Measurements from ENCODE around the gene EFHC2. TPM values are rescaled to one million over a fixed set of nuclear protein-coding genes. Genes with fewer than 3 reads are reported as not detected.

Gene EFHC2
- total and polyA plus RNA-seq, 2 of the 8 experiments (the other 6 are each of a cell fraction or from before 2014, with no cell fraction given), result 1.8 to 3.4 TPM

DNA sequence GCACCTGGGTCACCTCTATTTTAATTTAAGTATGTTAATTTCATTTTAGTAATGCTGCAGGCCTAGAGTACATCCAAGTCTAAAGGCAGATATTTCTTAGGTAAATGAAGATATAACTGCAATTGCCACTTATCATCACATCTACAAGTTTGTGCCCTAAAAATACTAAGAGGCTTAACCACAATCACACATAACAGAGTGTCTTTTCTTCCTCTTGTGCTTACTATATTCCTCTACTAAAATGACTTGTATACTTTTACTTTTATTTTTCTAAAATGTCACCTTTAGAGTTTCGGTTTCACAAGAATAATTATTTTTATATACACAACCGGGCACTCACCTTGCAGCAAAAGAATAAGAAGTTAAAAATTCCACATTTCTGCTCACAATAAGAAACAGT lies 77.9 kb downstream of the EFHC2 start:
- Histone ChIP-seq H3K4me1 (replicated peaks in 1 of 4; ENCODE audit: control insufficient read depth in 3 of 4, insufficient read depth in 4 of 4, low read length in 3 of 4) (peaks cover 0 to 3% (median 0%) of the 10 kb centered on the region in 4 experiments; a peak in 3 of 7 replicates), H3K23ac (ENCODE audit: insufficient read length) (no peak overlapping the region), H3K36me3 (ENCODE audit: control insufficient read depth in 2 of 4, insufficient read depth in 4 of 4, low read length in 3 of 4) (no peaks in the 10 kb centered on the region), H3K9me3 (ENCODE audit: insufficient read depth in 2 of 2, low read depth in 1 of 2, low read length in 1 of 2) (no peaks in the 10 kb centered on the region), H3K4ac (replicated peaks; ENCODE audit: insufficient read length, low read depth, low read length) (no peak overlapping the region), H3K23me2 (ENCODE audit: low read depth, low read length) (no peaks in the 10 kb centered on the region), H3K18ac (ENCODE audit: extremely low read depth, low read length) (no peak overlapping the region), H2BK20ac (ENCODE audit: low read length) (no peak overlapping the region), H3K27ac (ENCODE audit: low read depth, low read length) (no peak overlapping the region), H3K79me1 (ENCODE audit: low read depth, low read length) (no peaks in the 10 kb centered on the region), H3K56ac (replicated peaks; ENCODE audit: insufficient read length, low read depth, low read length) (no peak overlapping the region), H4K20me1 (replicated peaks in 1 of 2; ENCODE audit: control insufficient read depth in 1 of 2, insufficient read depth in 2 of 2, low read length in 2 of 2) (no peaks in the 10 kb centered on the region), H2AFZ (ENCODE audit: low read length) (no peak overlapping the region), H2BK5ac (ENCODE audit: low read depth, low read length) (no peak overlapping the region), H2BK15ac (ENCODE audit: low read length) (no peak overlapping the region), H2BK120ac (replicated peaks; ENCODE audit: low read depth, low read length) (no peak overlapping the region), H4K91ac (replicated peaks; ENCODE audit: insufficient read length, low read length) (no peak overlapping the region), H3K4me3 (ENCODE audit: extremely low read depth in 1 of 4, insufficient read depth in 2 of 4, low read depth in 3 of 4, low read length in 4 of 4) (no peak overlapping the region), H3K9ac (replicated peaks in 1 of 4; ENCODE audit: extremely low read depth in 1 of 4, low read depth in 3 of 4, low read length in 3 of 4) (no peak overlapping the region), H2AK5ac (ENCODE audit: low read depth, low read length) (no peak overlapping the region), H3K4me2 (ENCODE audit: insufficient read depth in 1 of 2, low read depth in 2 of 2, low read length in 2 of 2) (no peak overlapping the region), H3K79me2 (ENCODE audit: control insufficient read depth in 1 of 2, insufficient read depth in 2 of 2, low read length in 2 of 2) (no peaks in the 10 kb centered on the region), H4K8ac (ENCODE audit: extremely low read depth, insufficient read depth, low read length) (no peak overlapping the region), H3K27me3 (replicated peaks in 1 of 4; ENCODE audit: control insufficient read depth in 3 of 4, extremely low read depth in 1 of 4, insufficient read depth in 3 of 4, low read length in 3 of 4) (no peaks in the 10 kb centered on the region), H3K14ac (ENCODE audit: insufficient read length) (no peak overlapping the region), H4K5ac (ENCODE audit: insufficient read length, low read depth, low read length) (no peak overlapping the region), H2BK12ac (ENCODE audit: low read depth, low read length) (no peak overlapping the region)
- ChIA-PET CTCF (ENCODE audit: partially characterized antibody) (no interaction called here), POLR2A (ENCODE audit: partially characterized antibody) (no interaction called here)
- FAIRE-seq (no peak), DNase-seq (ENCODE audit: low read depth in 1 of 2, low spot score in 2 of 2) (no peak)
- 92% methylated on average over 2 of the region's 2 CpGs; no CpG with 5 or more reads in 1 of the 2 experiments for WGBS, 2 experiments (ENCODE audit: extremely low coverage in 1 of 2, insufficient coverage in 1 of 2, insufficient read length in 1 of 2, insufficient replicate concordance in 2 of 2, low coverage in 1 of 2, low lambda C conversion rate in 2 of 2, missing lambda C conversion rate in 1 of 2)
- TF ChIP-seq BCL11A (IDR thresholded peaks at IDR 0.05; ENCODE audit: low read depth in 2 of 2, low read length in 2 of 2), result no peak
- no peak for TF ChIP-seq ASH2L (IDR thresholded peaks at IDR 0.05; ENCODE audit: low read length)
- TF ChIP-seq TCF12 (IDR thresholded peaks at IDR 0.05; ENCODE audit: low read depth, low read length), result no peak
- TF ChIP-seq SP2 (IDR thresholded peaks at IDR 0.05; ENCODE audit: low read length), result no peak
- no peak for TF ChIP-seq RBBP5 (IDR thresholded peaks at IDR 0.05; ENCODE audit: borderline replicate concordance, low read depth, low read length)
- TF ChIP-seq CHD2 (IDR thresholded peaks at IDR 0.05; ENCODE audit: low read length), result no peak
- TF ChIP-seq CBX8 (IDR thresholded peaks at IDR 0.05; ENCODE audit: borderline replicate concordance, low read depth, low read length), result no peak
